Fibroblast of peridontal ligament (primary cell): ENCODE data around the gene CNTN2.

Source experiments
- DNase-seq: peaks from one replicate; pipeline ENCODE4 v3.0.0-alpha.2; 2010; ENCODE audit errors: extremely low read depth

CNTN2 gene

GRCh38 chr1:205054013-205054412 is 11.0 kb downstream of the CNTN2 start:
- DNase-seq = no peak

- no peak for DNase-seq
Measured at GRCh38 chr1:205056188-205056611, 13.2 kb downstream of the CNTN2 start.

- no peak for DNase-seq
Measured at GRCh38 chr1:205056956-205057568, 14.1 kb downstream of the CNTN2 start.

GRCh38 chr1:205057808-205058575 is 15.0 kb downstream of the CNTN2 start:
- DNase-seq = no peak

GRCh38 chr1:205058853-205059252 is 15.8 kb downstream of the CNTN2 start:
- no peak for DNase-seq

- no peak for DNase-seq
Measured at GRCh38 chr1:205059660-205060059, 16.6 kb downstream of the CNTN2 start.

GRCh38 chr1:205060746-205061145 is 17.7 kb downstream of the CNTN2 start:
- DNase-seq = no peak

GRCh38 chr1:205061227-205061626 is 18.2 kb downstream of the CNTN2 start:
- no peak for DNase-seq

- DNase-seq = peak; percentile 73
Measured at GRCh38 chr1:205061665-205062069, 18.7 kb downstream of the CNTN2 start.

GRCh38 chr1:205062319-205062718 is 19.3 kb downstream of the CNTN2 start:
- no peak for DNase-seq

- no peak for DNase-seq
Measured at GRCh38 chr1:205062895-205063294, 19.9 kb downstream of the CNTN2 start.

GRCh38 chr1:205064301-205064700 is 21.3 kb downstream of the CNTN2 start:
- no peak for DNase-seq

GRCh38 chr1:205064741-205065316 is 21.8 kb downstream of the CNTN2 start:
- no peak for DNase-seq

- DNase-seq = no peak
Measured at GRCh38 chr1:205065666-205066065, 22.7 kb downstream of the CNTN2 start.

- no peak for DNase-seq
Measured at GRCh38 chr1:205066141-205066818, 23.3 kb downstream of the CNTN2 start.

- DNase-seq = no peak
Measured at GRCh38 chr1:205067031-205067430, 24.0 kb downstream of the CNTN2 start.

GRCh38 chr1:205068001-205068400 is 25.0 kb downstream of the CNTN2 start:
- DNase-seq = no peak

GRCh38 chr1:205068457-205069040 is 25.5 kb downstream of the CNTN2 start:
- peak; percentile 33 for DNase-seq

- no peak for DNase-seq
Measured at GRCh38 chr1:205069371-205070125, 26.5 kb downstream of the CNTN2 start.

GRCh38 chr1:205071028-205071409 is 28.0 kb downstream of the CNTN2 start:
- no peak for DNase-seq

- no peak for DNase-seq
Measured at GRCh38 chr1:205071801-205072200, 28.8 kb downstream of the CNTN2 start.
